ENCODE results near the gene SYT17. TPM values are rescaled to one million over a fixed set of nuclear protein-coding genes. Genes with fewer than 3 reads are reported as not detected.

SYT17 gene
- total and polyA plus RNA-seq, 4 donors: 3.4 to 13.1 (median 8.6) TPM

- no peak overlapping the region for H3K4me3 ChIP-seq
- DNase-seq: no peak
- 48 to 63% methylated on average over 2 of the region's 2 CpGs for WGBS, 2 donors
- no peak overlapping the region for H3K27ac ChIP-seq (ENCODE audit: low read depth in 1 of 2, low read length in 1 of 2)
- H3K36me3 ChIP-seq (ENCODE audit: control insufficient read depth in 4 of 4, insufficient read depth in 4 of 4, low read length in 4 of 4): peaks cover 0 to 4% (median 0%) of the 10 kb centered on the region in 4 donors
- no peak for ATAC-seq (ENCODE audit: insufficient read depth, low FRiP score)
- peaks cover 0 to under 1% (median 0%) of the 10 kb centered on the region in 5 donors for H3K4me1 ChIP-seq (ENCODE audit: control insufficient read depth in 5 of 5, insufficient read depth in 5 of 5, low read length in 5 of 5)
- no peaks in the 10 kb centered on the region for H3K27me3 ChIP-seq (ENCODE audit: control insufficient read depth in 3 of 3, insufficient read depth in 3 of 3, low read length in 2 of 3)
- peaks cover 0 to 7% (median 0%) of the 10 kb centered on the region in 4 donors for H3K9me3 ChIP-seq (ENCODE audit: control insufficient read depth in 4 of 4, insufficient read depth in 3 of 4, low read length in 3 of 4)
- H3K9ac ChIP-seq (ENCODE audit: insufficient read depth in 1 of 2, low read length in 2 of 2): no peak overlapping the region
- TF ChIP-seq CTCF (IDR thresholded peaks at IDR 0.05; ENCODE audit: control extremely low read depth, extremely low read depth): no peak
These were observed 101.1 kb downstream of the SYT17 start for GRCh38 chr16:19269098-19269497.

GRCh38 chr16:19274165-19274797 lies 106.2 kb downstream of the SYT17 start:
- 63 to 68% methylated on average over 1 of the region's 1 CpG for WGBS, 2 donors
- TF ChIP-seq CTCF (IDR thresholded peaks at IDR 0.05; ENCODE audit: control extremely low read depth, extremely low read depth): no peak
- no peak for ATAC-seq (ENCODE audit: insufficient read depth, low FRiP score)

GRCh38 chr16:19278403-19278802 lies 110.4 kb downstream of the SYT17 start:
- Histone ChIP-seq H3K36me3 (ENCODE audit: control insufficient read depth in 4 of 4, insufficient read depth in 4 of 4, low read length in 4 of 4) (no peaks in the 10 kb centered on the region), H3K27me3 (ENCODE audit: control insufficient read depth in 3 of 3, insufficient read depth in 3 of 3, low read length in 2 of 3) (no peaks in the 10 kb centered on the region), H3K27ac (ENCODE audit: low read depth in 1 of 2, low read length in 1 of 2) (no peak overlapping the region), H3K9me3 (ENCODE audit: control insufficient read depth in 4 of 4, insufficient read depth in 3 of 4, low read length in 3 of 4) (peaks cover 0 to 2% (median 0%) of the 10 kb centered on the region in 4 donors), H3K4me3 (no peak overlapping the region), H3K4me1 (ENCODE audit: control insufficient read depth in 5 of 5, insufficient read depth in 5 of 5, low read length in 5 of 5) (peaks cover 0 to 3% (median 0%) of the 10 kb centered on the region in 5 donors), H3K9ac (ENCODE audit: insufficient read depth in 1 of 2, low read length in 2 of 2) (no peak overlapping the region)
- WGBS, 2 donors: 90 to 94% methylated on average over 2 of the region's 2 CpGs
- ATAC-seq (ENCODE audit: insufficient read depth, low FRiP score): no peak
- TF ChIP-seq CTCF (IDR thresholded peaks at IDR 0.05; ENCODE audit: control extremely low read depth, extremely low read depth): no peak
- no peak for DNase-seq

More at GRCh38 chr16:19274165-19274797, 106.2 kb downstream of the SYT17 start:
- no peak overlapping the region for H3K4me3 ChIP-seq
- H3K36me3 ChIP-seq (ENCODE audit: control insufficient read depth in 4 of 4, insufficient read depth in 4 of 4, low read length in 4 of 4): no peaks in the 10 kb centered on the region
- H3K27ac ChIP-seq (ENCODE audit: low read depth in 1 of 2, low read length in 1 of 2): no peak overlapping the region
- no peak for DNase-seq
- peaks cover 0 to 2% (median 0%) of the 10 kb centered on the region in 4 donors for H3K9me3 ChIP-seq (ENCODE audit: control insufficient read depth in 4 of 4, insufficient read depth in 3 of 4, low read length in 3 of 4)
- H3K27me3 ChIP-seq (ENCODE audit: control insufficient read depth in 3 of 3, insufficient read depth in 3 of 3, low read length in 2 of 3): no peaks in the 10 kb centered on the region
- H3K4me1 ChIP-seq (ENCODE audit: control insufficient read depth in 5 of 5, insufficient read depth in 5 of 5, low read length in 5 of 5): peaks cover 0 to 3% (median 0%) of the 10 kb centered on the region in 5 donors
- H3K9ac ChIP-seq (ENCODE audit: insufficient read depth in 1 of 2, low read length in 2 of 2): no peak overlapping the region

Data from lung (tissue), 12 donors.